Uterus (tissue), 2 donors: ENCODE measurements around the gene ALS2.

Experiments
- POLR2A ChIP-seq, 2 donors: fragments of 450-650 bp; IDR thresholded peaks; one replicate each; pipeline ENCODE4 v1.6.1; 2016; ENCODE audit warnings: antibody characterized with exemption in 2 of 2, mild to moderate bottlenecking in 1 of 2, moderate library complexity in 1 of 2
- TF ChIP-seq, protein P1 (sequence below), 4 experiments: fragments of 200-600 bp in 2 of 4; fragments of 450-650 bp in 2 of 4; sonication (generic) in 2 of 4; IDR thresholded peaks; one replicate each; pipeline ENCODE4 v1.5.1; 2016 to 2019; ENCODE audit warnings: antibody characterized with exemption in 4 of 4, mild to moderate bottlenecking in 2 of 4, moderate library complexity in 1 of 4

- TF ChIP-seq, protein P1, sequence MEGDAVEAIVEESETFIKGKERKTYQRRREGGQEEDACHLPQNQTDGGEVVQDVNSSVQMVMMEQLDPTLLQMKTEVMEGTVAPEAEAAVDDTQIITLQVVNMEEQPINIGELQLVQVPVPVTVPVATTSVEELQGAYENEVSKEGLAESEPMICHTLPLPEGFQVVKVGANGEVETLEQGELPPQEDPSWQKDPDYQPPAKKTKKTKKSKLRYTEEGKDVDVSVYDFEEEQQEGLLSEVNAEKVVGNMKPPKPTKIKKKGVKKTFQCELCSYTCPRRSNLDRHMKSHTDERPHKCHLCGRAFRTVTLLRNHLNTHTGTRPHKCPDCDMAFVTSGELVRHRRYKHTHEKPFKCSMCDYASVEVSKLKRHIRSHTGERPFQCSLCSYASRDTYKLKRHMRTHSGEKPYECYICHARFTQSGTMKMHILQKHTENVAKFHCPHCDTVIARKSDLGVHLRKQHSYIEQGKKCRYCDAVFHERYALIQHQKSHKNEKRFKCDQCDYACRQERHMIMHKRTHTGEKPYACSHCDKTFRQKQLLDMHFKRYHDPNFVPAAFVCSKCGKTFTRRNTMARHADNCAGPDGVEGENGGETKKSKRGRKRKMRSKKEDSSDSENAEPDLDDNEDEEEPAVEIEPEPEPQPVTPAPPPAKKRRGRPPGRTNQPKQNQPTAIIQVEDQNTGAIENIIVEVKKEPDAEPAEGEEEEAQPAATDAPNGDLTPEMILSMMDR (IDR thresholded peaks at IDR 0.05): no peak
- TF ChIP-seq POLR2A (IDR thresholded peaks at IDR 0.05): no peak
Observed at GRCh38 chr2:201797175-201797840, 16.6 kb upstream of the ALS2 start.
